GM23248 (cell line): ENCODE data around the gene ZNHIT1.

Source experiments
- EZH2 ChIP-seq: fragments of 200-600 bp; sonication (generic); IDR thresholded peaks from 2 replicates; pipeline ENCODE4 v1.6.1; 2018; ENCODE audit warnings: antibody characterized with exemption, mild to moderate bottlenecking; ENCODE audit not compliant: insufficient read depth, poor library complexity, severe bottlenecking
- EZH2phosphoT487 ChIP-seq: fragments of 200-600 bp; sonication (generic); IDR thresholded peaks from 2 replicates; pipeline ENCODE4 v1.6.1; 2018; ENCODE audit warnings: antibody characterized with exemption, moderate library complexity, mild to moderate bottlenecking, low read depth; ENCODE audit not compliant: insufficient read depth

- no peak for TF ChIP-seq EZH2
- TF ChIP-seq EZH2phosphoT487, result no peak
These were observed 17.5 kb upstream of the ZNHIT1 start for GRCh38 chr7:101200504-101200861.
